A549 treated with GW870086 at 1 μM for 4 hours (cell line): Measurements from ENCODE around the gene POLR1G. TPM values are rescaled to one million over a fixed set of nuclear protein-coding genes. Genes with fewer than 3 reads are reported as not detected.

Experiments used
- total RNA-seq: library from RNA; stranded (reverse); fragments of 200-300 nt; extraction: Qiagen RNA extraction; gene quantifications from 5 replicates; pipeline ENCODE4 v1.2.3, GENCODE V29; 2022; ENCODE audit warnings: low read depth

The POLR1G gene
- total RNA-seq, result 43.2 to 53.5 TPM (median 49.7 TPM) in 5 replicates

GRCh38 chr19:45406226-45407090, at the start of gene POLR1G:
Gene POLR1G, plus strand, starts transcription at chr19:45406644. Its CDS starts 53 bp downstream, at chr19:45406697.

GRCh38 chr19:45370410-45371204, 35.8 kb upstream of the POLR1G start, which contains the start of gene ERCC2:
Gene ERCC2, minus strand, starts transcription at chr19:45370573. Its CDS starts 33 bp downstream, at chr19:45370540.

GRCh38 chr19:45404557-45405434, 1.6 kb upstream of the POLR1G start, which contains the start of gene PPP1R13L:
Gene PPP1R13L, minus strand, starts transcription at chr19:45405069. Its CDS starts 6,751 bp downstream, at chr19:45398318.

GRCh38 chr19:45423589-45424190, 17.2 kb downstream of the POLR1G start, which contains the start of gene ERCC1:
Gene ERCC1, minus strand, starts transcription at chr19:45423917. Its CDS starts 543 bp downstream, at chr19:45423374.

Other genes starting within 250 kb of the POLR1G start
- 0.17 to 0.34 TPM (median 0.28 TPM) in 5 replicates for gene NKPD1, start 245.7 kb upstream of the POLR1G start, total RNA-seq
- gene TRAPPC6A, start 228.4 kb upstream of the POLR1G start, total RNA-seq, result 39.1 to 47.2 TPM (median 42.7 TPM) in 5 replicates
- 14.5 to 19.8 TPM (median 17.6 TPM) in 5 replicates for gene BLOC1S3, start 227.9 kb upstream of the POLR1G start, total RNA-seq
- gene EXOC3L2, start 161.2 kb upstream of the POLR1G start, total RNA-seq, result 1.2 to 2.3 TPM (median 1.7 TPM) in 5 replicates
- gene MARK4, start 155.4 kb upstream of the POLR1G start, total RNA-seq, result 6.5 to 9.8 TPM (median 7.1 TPM) in 5 replicates
- 0.10 TPM in 1 of 5 replicates, not detected in the others for gene CKM, start 83.8 kb upstream of the POLR1G start, total RNA-seq
- gene KLC3, start 65.9 kb upstream of the POLR1G start, total RNA-seq, result 0.41 to 0.78 TPM (median 0.65 TPM) in 5 replicates
- gene ERCC2, start 36.1 kb upstream of the POLR1G start, total RNA-seq, result 10.7 to 13.6 TPM (median 12.8 TPM) in 5 replicates
- 36.0 to 42.8 TPM (median 38.5 TPM) in 5 replicates for gene PPP1R13L, start 1.6 kb upstream of the POLR1G start, total RNA-seq
- gene ERCC1, start 17.3 kb downstream of the POLR1G start, total RNA-seq, result 146 to 178 TPM (median 168 TPM) in 5 replicates
- 8.6 to 16.5 TPM (median 13.5 TPM) in 5 replicates for gene FOSB, start 61.4 kb downstream of the POLR1G start, total RNA-seq
- 10.7 to 18.4 TPM (median 12.8 TPM) in 5 replicates for gene RTN2, start 90.4 kb downstream of the POLR1G start, total RNA-seq
- 6.9 to 9.6 TPM (median 8.7 TPM) in 5 replicates for gene PPM1N, start 91.8 kb downstream of the POLR1G start, total RNA-seq
- 200 to 267 TPM (median 250 TPM) in 5 replicates for gene VASP, start 100.8 kb downstream of the POLR1G start, total RNA-seq
- gene OPA3, start 178.2 kb downstream of the POLR1G start, total RNA-seq, result 12.7 to 20.1 TPM (median 18.1 TPM) in 5 replicates
- 0.14 to 0.34 TPM (median 0.27 TPM) in 5 replicates for gene GPR4, start 195.6 kb downstream of the POLR1G start, total RNA-seq
- 17.2 to 24.8 TPM (median 22.8 TPM) in 5 replicates for gene EML2, start 232.8 kb downstream of the POLR1G start, total RNA-seq